Activated naive CD8-positive, alpha-beta T cell treated with anti-CD3 and anti-CD28 coated beads, Interleukin-2, amount 50 U/mL, for 24 hours (primary cell): ENCODE data around the gene TINAGL1.

ENCODE experiments used
- ATAC-seq: fragments of 150-1000 bp; cut with Tn5 transposase; one replicate; pipeline ENCODE4 v1.10.0; 2021
- DNase-seq: peaks from one replicate; pipeline ENCODE4 v3.0.0; 2021
- H3K27ac Mint-ChIP-seq: one replicate; pipeline ENCODE4 v1.8.0; 2021; ENCODE audit warnings: mild to moderate bottlenecking, mixed read lengths
- H3K27me3 Mint-ChIP-seq: one replicate; pipeline ENCODE4 v1.8.0; 2021; ENCODE audit warnings: mixed read lengths
- H3K36me3 Mint-ChIP-seq: one replicate; pipeline ENCODE4 v1.8.0; 2021; ENCODE audit warnings: low read depth, mixed read lengths
- H3K4me1 Mint-ChIP-seq: one replicate; pipeline ENCODE4 v1.8.0; 2021; ENCODE audit warnings: mixed read lengths
- H3K4me3 Mint-ChIP-seq: one replicate; pipeline ENCODE4 v1.8.0; 2021; ENCODE audit warnings: mild to moderate bottlenecking, moderate library complexity, mixed read lengths
- H3K9me3 Mint-ChIP-seq: one replicate; pipeline ENCODE4 v1.8.0; 2021; ENCODE audit warnings: mixed read lengths

TINAGL1 gene

DNA sequence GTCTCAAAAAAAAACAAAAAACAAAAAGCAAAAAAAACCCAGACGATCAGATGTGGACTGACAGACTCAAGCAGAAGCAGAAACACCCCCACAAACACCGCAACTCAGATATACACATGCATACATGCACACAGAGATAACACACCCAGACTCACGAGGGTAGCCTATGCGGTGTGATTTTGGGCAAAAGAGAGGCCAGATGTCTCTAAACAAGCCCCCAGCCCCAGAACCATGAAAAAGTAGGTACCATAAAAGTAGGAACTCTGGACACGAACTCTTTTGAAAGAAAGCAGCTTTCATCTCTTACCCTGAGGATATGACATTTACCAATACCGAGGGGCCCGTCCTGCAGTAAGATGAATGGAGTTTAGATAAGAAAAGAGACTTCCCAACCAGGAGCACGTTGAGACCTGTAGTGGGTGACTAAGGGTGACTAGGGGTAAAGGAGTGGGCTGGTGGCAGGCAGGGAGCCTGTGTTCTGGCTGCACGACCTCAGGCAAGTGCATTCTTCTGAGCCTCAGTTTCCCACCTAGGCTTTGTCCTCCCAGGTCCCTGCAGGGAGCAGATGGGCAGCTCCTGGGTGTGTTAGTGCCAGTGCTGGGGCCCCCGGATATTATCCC, 1.5 kb upstream of the TINAGL1 start:
- H3K27ac Mint-ChIP-seq = no peak overlapping the region
- peaks cover 11% of the 10 kb centered on the region for H3K27me3 Mint-ChIP-seq
- no peaks in the 10 kb centered on the region for H3K36me3 Mint-ChIP-seq
- H3K9me3 Mint-ChIP-seq = no peaks in the 10 kb centered on the region
- DNase-seq = no peak
- ATAC-seq = peak; percentile 18
- H3K4me1 Mint-ChIP-seq = peaks cover 2% of the 10 kb centered on the region
- no peak overlapping the region for H3K4me3 Mint-ChIP-seq

DNA sequence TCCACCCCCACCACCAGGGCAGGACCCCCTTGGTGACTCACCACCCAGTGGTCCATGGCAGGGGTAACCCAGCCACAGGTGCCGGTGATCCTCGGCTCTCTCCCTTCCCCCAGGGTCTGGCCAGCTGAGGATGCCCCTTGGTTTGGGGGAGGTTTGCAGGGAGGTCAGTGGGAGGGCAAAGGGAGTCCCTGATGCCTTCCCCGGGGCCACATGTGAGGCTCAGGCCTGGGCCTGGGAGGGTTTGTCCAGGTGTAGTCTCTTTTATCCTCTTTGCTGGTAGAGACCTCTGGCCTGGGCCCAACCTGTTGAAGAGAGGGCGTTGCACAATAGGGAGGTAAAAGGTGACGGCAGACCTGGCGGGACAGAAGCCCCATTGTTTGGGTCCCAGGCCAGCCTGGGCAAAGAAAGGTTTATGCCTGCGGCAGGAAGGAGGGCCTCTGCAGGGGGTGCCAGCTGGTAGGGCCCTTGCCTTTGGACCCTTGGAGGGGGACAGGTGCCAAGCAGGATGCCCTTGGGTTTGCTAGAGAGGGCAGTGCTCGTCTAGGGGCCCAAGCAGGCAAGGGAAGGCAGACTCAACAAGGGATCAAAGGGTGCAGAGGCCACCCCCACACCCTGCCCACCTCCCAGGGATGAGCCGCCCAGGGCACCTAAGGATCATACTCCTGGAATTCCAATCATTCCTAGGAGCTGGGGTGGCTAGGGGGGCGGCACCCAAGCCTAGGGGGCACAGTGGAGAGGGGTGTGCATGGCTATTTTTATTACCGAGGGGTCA, 760 bp upstream of the TINAGL1 start:
- Mint-ChIP-seq H3K27me3 (peaks cover 11% of the 10 kb centered on the region), H3K4me3 (no peak overlapping the region), H3K27ac (no peak overlapping the region), H3K36me3 (no peaks in the 10 kb centered on the region), H3K9me3 (no peaks in the 10 kb centered on the region), H3K4me1 (peaks cover 2% of the 10 kb centered on the region)
- ATAC-seq (no peak), DNase-seq (no peak)

DNA sequence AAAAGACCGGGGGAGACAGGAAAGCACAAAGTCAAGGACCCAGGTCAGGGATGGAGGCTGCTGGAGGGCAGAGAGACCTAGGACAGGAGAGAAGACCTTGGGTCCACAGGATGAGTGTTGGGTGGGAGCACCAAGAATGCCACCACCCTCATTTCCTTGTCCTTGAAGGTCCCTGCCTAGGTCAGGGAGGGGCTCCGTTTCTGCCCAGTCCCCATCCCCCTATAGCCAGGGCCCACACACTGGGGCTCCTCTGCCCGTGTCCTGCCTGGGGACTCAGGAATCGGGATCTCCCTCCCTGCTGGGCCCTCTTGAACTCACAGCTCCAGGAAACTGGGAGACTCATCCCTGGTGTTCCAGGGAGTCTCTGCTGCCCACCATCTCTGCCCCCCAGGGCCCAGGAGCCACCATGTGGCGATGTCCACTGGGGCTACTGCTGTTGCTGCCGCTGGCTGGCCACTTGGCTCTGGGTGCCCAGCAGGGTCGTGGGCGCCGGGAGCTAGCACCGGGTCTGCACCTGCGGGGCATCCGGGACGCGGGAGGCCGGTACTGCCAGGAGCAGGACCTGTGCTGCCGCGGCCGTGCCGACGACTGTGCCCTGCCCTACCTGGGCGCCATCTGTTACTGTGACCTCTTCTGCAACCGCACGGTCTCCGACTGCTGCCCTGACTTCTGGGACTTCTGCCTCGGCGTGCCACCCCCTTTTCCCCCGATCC, 584 bp downstream of the TINAGL1 start:
- peaks cover 2% of the 10 kb centered on the region for H3K4me1 Mint-ChIP-seq
- no peaks in the 10 kb centered on the region for H3K36me3 Mint-ChIP-seq
- ATAC-seq = no peak
- no peaks in the 10 kb centered on the region for H3K9me3 Mint-ChIP-seq
- H3K27me3 Mint-ChIP-seq = peaks cover 11% of the 10 kb centered on the region
- no peak for DNase-seq
- H3K4me3 Mint-ChIP-seq = no peak overlapping the region
- no peak overlapping the region for H3K27ac Mint-ChIP-seq

DNA sequence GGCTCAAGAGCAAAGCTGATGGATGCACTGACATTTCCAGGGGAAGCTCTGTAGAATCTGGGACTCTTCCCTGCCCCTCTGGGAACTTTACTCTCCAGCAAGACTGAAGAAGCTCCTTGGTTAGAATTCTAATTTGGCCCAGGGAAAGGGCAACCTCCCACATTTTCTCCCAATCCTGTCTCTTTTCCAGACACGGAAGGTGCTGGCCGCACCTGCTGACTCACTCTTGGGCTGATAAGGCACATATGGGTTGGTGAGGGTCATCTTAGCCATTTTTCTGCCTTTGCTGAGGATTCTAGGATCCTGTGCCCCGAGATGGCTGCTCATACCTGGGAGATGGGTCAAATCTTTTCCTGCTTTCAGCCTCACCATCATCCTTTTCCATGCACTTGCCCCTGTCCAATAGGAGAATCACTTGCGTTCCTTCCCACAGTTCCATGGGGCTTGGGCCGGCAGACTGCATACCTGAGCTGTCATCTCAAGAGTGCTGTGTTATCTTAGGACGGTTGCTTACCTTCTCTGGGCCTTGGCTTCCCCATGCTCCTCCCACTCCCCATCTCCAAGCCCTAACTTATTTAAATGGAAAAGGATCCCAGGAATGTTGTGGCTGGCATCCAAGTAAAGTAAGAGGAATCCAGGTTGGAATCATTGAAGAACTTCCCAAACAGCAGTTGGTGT, 1.3 kb downstream of the TINAGL1 start:
- no peaks in the 10 kb centered on the region for H3K9me3 Mint-ChIP-seq
- peaks cover 2% of the 10 kb centered on the region for H3K4me1 Mint-ChIP-seq
- no peak for ATAC-seq
- H3K36me3 Mint-ChIP-seq = no peaks in the 10 kb centered on the region
- no peak for DNase-seq
- H3K27me3 Mint-ChIP-seq = peaks cover 11% of the 10 kb centered on the region
- H3K27ac Mint-ChIP-seq = no peak overlapping the region
- H3K4me3 Mint-ChIP-seq = no peak overlapping the region

DNA sequence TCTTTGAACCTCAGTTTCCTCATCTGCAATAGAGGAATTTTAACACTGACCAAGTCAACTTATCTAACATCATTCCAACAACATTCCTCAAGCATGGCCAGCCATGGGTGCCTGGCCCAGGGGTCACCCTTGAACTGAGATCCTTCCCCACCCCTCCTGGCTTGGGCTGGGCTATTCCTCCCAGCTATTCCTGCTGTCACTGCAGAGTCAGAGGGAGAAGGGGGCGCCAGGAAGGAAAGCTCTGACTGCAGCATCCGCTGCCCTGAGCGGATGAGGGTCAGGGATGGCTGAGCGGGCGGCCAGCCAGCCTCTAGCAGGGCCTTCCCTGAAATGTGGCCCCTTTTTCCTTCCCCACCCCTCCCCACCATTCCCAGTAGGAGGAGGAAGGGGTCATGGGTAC, 3.1 kb downstream of the TINAGL1 start:
- Mint-ChIP-seq H3K27me3 (peaks cover 8% of the 10 kb centered on the region), H3K4me3 (no peak overlapping the region), H3K27ac (no peak overlapping the region), H3K4me1 (no peaks in the 10 kb centered on the region), H3K36me3 (no peaks in the 10 kb centered on the region), H3K9me3 (no peaks in the 10 kb centered on the region)
- ATAC-seq = no peak
- DNase-seq = no peak

DNA sequence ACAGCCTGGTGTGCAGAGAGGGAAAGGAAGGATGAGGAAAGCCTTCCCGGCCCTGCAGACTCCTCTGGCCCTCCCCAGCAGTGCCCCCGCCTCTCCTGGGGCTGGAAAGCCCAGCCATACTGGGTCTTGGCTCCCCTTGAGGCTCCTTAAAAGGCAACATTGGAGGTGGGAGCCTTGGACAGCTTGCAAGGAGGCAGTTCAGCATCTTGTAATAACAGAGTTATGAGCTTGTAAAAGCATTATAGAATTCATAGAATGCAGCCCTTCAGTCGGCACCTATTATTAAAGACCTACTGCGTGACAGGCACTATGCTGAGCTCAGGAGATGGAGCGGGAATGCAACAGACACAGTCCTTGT, 4.2 kb downstream of the TINAGL1 start:
- no peaks in the 10 kb centered on the region for H3K4me1 Mint-ChIP-seq
- no peaks in the 10 kb centered on the region for H3K9me3 Mint-ChIP-seq
- H3K4me3 Mint-ChIP-seq = no peak overlapping the region
- ATAC-seq = no peak
- no peaks in the 10 kb centered on the region for H3K36me3 Mint-ChIP-seq
- DNase-seq = no peak
- no peak overlapping the region for H3K27ac Mint-ChIP-seq
- peaks cover 8% of the 10 kb centered on the region for H3K27me3 Mint-ChIP-seq

DNA sequence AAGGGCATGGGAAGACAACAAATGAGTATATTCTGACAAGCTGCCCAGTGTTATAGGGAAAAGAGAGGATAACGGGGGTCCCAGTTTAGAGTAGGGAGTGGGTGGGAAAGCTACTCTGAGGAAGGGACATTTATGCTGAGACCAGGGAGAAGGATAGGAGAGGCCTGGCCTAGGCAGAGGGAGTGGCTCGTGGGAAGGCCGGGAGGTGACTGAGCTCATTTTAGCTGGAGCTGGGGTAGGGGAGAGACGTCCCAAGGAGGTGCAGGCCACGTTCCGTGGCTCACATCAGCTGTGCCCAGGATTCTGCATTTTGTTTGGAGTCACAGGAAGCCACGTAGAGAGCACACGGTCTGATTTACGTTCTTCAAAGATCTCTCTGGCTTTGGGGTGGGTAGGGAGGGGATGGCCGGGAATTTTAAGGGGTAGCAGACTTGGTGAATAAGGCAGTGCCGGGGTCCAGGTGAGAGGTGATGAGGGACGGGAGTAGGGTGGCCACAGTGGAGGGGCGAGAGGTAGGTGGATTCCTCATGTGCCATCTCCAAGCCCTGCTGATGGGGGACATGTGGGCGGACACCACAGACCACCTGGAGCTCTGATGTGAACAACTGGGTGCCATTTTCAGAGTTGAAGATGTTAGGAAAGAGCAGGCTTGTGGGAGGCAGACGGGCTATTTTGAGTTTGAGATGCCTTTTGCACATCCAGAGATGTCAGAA, 4.7 kb downstream of the TINAGL1 start:
- Mint-ChIP-seq H3K36me3 (no peaks in the 10 kb centered on the region), H3K4me3 (no peak overlapping the region), H3K4me1 (no peaks in the 10 kb centered on the region), H3K27ac (no peak overlapping the region), H3K9me3 (no peaks in the 10 kb centered on the region), H3K27me3 (peaks cover 7% of the 10 kb centered on the region)
- ATAC-seq (no peak), DNase-seq (no peak)

DNA sequence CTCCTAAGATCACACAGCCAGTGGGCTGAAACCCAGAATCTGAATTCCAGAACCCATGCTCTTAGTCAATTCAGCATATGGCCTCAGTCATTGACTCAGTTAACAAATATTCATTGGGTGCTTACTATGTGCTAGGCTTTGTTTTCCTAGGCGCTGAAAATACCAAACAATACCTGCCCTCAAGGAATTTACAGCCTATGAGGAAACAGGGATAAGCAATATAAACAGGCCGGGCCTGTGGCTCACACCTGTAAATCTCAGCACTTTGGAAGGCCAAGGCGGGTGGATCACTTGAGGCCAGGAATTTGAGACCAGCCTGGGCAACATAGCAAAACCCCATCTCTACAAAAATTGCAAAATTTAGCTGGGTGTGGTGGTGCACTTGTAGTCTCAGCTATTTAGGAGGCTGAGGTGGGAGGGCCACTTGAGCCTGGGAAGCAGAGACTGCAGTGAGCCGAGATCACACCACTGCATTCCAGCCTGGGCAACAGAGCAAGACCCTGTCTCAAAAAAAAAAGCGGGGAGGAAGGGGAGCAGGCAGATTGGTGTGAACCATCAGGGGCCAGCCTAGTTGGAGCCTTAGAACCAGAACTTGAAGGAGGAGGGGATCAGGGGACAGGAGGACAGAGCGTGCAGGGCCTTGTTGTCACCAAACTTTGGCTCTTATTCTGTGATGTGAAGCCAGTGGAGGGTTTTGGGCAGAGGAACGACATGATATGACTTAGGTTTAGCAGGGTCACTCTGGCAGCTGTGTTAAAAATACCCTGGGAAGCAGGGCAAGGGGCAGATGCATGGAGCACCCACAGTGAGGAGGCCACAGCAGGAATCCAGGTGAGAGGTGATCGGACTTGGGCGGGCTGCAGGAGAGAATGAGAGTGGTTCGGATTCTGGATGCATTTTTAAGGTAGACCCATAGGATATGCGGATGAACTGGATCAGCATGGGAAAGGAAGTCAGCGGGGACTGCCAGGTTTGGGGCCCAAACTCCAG, 5.8 kb downstream of the TINAGL1 start:
- DNase-seq (no peak), ATAC-seq (no peak)
- Mint-ChIP-seq H3K9me3 (no peaks in the 10 kb centered on the region), H3K4me1 (no peaks in the 10 kb centered on the region), H3K4me3 (no peak overlapping the region), H3K27ac (no peak overlapping the region), H3K36me3 (no peaks in the 10 kb centered on the region), H3K27me3 (peaks cover 2% of the 10 kb centered on the region)

DNA sequence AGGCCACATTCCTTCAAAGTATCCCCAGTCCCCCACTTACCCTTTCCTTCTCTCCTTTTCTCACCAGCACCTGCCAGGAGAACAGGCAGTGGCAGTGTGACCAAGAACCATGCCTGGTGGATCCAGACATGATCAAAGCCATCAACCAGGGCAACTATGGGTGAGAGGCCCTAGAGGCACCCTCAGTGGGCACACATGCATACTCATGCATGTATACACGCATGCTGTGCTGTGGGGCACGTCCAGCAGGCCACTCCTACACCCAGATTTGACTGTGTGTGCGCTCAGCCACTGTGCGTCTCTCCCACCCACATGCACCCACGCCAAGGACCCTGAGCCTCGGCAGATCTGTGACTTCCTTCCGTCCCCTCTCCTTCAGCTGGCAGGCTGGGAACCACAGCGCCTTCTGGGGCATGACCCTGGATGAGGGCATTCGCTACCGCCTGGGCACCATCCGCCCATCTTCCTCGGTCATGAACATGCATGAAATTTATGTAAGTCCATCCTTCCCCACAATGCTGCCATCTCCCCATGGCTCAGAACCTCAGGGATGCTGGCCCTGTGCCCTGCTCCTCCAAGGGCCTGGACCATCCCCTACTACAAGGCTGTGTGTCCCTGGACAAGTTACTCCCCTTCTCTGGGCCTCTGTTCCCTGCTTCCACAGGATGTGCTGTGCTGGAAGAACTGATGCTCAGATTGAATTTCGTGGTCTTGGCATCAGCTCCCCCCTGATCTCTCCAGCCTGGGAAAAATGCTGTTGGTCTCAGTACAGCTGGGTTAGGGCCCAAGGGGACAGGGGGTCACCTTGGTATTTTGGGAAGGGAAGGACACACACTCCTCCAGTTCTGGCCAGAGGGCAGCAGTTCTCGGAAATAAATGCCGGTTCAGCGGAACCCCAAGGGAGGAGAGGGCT, 7.0 kb downstream of the TINAGL1 start:
- H3K4me1 Mint-ChIP-seq = peaks cover 2% of the 10 kb centered on the region
- peaks cover 8% of the 10 kb centered on the region for H3K27me3 Mint-ChIP-seq
- no peak for ATAC-seq
- H3K4me3 Mint-ChIP-seq = no peak overlapping the region
- no peaks in the 10 kb centered on the region for H3K9me3 Mint-ChIP-seq
- DNase-seq = no peak
- H3K27ac Mint-ChIP-seq = no peak overlapping the region
- no peaks in the 10 kb centered on the region for H3K36me3 Mint-ChIP-seq

DNA sequence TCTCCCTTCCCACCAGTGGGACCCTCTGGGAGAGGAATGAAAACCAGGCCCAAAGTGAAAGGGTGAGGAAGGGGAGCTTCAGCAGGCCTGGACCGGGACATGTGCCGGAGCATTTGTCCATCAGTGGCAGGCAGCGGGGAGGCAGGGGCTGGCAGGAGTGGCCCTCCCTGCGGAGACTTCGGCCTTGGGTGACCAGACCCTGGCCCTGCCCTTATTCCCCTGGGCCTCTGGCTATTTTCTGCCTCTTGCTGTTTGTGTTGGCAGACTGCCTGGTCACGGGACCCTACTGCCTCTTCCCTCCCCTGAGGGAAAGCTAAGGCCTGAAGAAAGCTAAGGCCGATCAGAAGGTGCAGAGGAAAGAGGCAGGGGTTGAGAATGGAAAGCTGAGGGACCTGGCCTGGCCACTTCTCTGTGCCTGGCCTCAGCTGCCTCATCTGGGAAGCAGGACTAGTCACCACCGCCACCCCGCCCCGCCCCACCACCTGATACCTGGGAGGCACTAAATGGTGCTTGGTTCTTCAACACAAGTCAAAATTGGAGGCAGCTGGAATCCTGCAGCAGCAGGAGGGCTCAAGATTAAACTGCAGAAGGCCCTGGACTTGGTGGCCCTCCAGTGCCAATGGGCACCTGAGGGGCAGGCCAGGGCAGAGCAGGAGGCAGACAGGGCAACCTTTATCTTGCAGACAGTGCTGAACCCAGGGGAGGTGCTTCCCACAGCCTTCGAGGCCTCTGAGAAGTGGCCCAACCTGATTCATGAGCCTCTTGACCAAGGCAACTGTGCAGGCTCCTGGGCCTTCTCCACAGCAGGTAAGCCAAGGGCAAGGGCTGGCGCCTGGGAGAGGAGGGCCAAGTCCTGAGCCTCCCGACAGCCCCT, 7.9 kb downstream of the TINAGL1 start:
- peaks cover 12% of the 10 kb centered on the region for H3K27me3 Mint-ChIP-seq
- peaks cover 2% of the 10 kb centered on the region for H3K4me1 Mint-ChIP-seq
- ATAC-seq (no peak), DNase-seq (no peak)
- H3K36me3 Mint-ChIP-seq = no peaks in the 10 kb centered on the region
- no peaks in the 10 kb centered on the region for H3K9me3 Mint-ChIP-seq
- no peak overlapping the region for H3K4me3 Mint-ChIP-seq
- no peak overlapping the region for H3K27ac Mint-ChIP-seq

DNA sequence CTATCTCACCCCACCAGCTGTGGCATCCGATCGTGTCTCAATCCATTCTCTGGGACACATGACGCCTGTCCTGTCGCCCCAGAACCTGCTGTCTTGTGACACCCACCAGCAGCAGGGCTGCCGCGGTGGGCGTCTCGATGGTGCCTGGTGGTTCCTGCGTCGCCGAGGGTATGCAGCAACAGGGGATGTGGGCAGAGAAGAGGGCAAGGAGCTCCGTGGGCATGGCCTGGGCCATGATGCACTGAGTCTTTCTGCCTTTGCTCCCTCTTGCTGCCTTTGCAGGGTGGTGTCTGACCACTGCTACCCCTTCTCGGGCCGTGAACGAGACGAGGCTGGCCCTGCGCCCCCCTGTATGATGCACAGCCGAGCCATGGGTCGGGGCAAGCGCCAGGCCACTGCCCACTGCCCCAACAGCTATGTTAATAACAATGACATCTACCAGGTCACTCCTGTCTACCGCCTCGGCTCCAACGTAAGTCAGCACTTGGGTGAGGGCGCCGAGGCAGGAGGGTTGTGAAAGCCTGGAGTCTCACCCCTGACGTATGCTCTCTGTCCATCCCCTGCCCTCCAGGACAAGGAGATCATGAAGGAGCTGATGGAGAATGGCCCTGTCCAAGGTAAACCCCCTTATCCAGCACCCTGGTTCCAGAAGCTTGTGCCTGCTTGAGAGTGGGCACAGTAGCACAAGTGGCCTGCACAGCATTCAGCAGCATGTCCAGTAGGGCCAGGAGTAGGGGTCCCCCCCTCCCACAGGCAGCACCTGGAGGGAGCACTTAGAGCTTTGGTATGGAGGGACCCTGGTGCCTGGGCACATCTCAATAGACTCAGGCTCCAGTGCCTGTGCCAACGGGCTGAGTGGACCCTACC, 8.8 kb downstream of the TINAGL1 start:
- Mint-ChIP-seq H3K27me3 (peaks cover 15% of the 10 kb centered on the region), H3K4me1 (peaks cover 2% of the 10 kb centered on the region), H3K9me3 (no peaks in the 10 kb centered on the region)

More for the DNA sequence above, 8.8 kb downstream of the TINAGL1 start:
- Mint-ChIP-seq H3K36me3 (no peaks in the 10 kb centered on the region), H3K4me3 (no peak overlapping the region), H3K27ac (no peak overlapping the region)
- no peak for DNase-seq
- no peak for ATAC-seq
